GM12872 (cell line): Measurements from ENCODE around the gene PXMP2.

Experiments used
- TF ChIP-seq, protein P1 (sequence below): IDR thresholded peaks from 3 replicates; pipeline ENCODE4 v1.5.1; 2011; ENCODE audit warnings: low read depth, mild to moderate bottlenecking, low read length, moderate library complexity; ENCODE audit not compliant: insufficient read depth

Gene PXMP2

DNA sequence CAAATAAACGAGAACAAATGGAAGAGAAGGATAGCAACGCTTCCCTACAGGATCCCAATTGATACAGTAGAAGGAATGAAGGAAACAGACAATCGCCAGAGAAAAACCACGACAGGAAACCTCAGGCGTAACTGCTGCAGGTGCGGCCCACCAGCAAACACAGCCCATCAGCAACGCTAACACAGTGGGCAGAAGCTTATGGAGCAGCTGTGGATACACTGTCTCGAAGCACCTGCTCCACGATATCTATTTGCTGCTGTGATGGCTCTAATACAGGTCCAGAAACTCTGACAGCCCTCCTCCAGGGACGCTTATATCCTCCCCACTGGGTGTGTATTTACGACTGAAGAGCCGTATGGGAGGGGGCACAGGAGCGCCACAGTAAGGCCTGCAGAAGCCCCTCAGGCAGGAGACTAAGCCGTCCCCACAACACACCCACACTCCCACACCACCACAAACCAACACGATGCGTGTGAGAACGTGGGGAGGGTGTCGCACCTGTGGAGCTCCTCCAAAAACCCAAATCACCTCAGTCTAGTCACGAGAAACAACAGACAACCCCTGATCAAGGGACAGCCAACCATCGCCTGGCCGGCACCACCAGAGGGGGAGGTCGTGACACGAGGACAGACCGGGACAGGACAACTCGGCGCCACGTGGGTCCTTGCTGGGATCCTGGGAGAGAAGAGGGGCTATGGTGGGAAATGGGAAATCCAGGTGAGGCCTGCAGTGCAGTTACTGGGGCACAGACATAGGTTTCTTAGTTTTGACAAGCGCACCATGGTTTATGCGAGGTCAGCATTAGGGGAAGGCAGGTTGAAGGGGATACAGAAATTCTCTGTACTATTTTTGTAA lies 24.3 kb upstream of the PXMP2 start:
- TF ChIP-seq, protein P1, sequence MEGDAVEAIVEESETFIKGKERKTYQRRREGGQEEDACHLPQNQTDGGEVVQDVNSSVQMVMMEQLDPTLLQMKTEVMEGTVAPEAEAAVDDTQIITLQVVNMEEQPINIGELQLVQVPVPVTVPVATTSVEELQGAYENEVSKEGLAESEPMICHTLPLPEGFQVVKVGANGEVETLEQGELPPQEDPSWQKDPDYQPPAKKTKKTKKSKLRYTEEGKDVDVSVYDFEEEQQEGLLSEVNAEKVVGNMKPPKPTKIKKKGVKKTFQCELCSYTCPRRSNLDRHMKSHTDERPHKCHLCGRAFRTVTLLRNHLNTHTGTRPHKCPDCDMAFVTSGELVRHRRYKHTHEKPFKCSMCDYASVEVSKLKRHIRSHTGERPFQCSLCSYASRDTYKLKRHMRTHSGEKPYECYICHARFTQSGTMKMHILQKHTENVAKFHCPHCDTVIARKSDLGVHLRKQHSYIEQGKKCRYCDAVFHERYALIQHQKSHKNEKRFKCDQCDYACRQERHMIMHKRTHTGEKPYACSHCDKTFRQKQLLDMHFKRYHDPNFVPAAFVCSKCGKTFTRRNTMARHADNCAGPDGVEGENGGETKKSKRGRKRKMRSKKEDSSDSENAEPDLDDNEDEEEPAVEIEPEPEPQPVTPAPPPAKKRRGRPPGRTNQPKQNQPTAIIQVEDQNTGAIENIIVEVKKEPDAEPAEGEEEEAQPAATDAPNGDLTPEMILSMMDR: no peak

DNA sequence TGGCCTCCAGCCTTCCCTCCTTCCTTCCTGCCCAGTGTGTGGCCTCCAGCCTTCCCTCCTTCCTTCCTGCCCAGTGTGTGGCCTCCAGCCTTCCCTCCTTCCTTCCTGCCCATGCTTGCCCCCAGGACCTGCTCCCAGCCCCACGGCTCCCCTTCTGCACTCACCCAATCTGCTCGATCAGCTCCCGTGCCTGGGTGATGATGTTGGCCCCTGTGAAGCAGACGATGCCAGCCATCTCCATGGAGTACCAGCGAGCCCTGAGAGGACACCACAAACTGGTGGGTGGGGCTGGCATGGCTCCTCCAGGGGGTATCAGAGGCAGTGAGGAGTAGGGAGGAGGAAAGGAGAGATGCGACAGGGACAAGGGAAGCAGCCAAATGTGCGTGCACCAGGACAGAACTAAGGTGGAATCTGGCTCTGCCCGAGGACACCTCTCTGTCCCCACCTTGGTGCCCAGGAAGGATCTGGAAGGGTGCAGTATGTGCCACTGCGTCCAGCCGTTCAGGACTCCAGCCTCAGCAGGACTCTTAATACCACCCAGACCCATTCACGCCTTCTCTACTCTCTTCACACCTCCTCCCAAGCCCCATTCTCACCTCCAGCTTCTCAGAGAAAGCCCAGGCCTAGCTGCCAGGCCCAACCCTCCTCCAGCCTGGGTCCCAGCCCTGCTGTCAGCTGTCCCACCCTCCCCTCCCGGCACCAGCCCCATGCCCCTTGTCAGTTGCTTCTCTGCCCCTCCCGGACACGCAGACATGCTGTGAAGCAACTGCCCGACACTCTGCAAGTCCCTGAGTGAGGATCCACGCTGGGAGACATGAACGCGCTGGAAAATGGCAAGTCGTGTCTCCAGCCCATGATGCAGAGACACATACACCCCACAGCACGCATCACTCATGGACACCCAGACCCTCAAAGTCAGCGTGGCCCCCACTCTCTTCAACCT lies 22.9 kb upstream of the PXMP2 start:
- TF ChIP-seq, protein P1: no peak

DNA sequence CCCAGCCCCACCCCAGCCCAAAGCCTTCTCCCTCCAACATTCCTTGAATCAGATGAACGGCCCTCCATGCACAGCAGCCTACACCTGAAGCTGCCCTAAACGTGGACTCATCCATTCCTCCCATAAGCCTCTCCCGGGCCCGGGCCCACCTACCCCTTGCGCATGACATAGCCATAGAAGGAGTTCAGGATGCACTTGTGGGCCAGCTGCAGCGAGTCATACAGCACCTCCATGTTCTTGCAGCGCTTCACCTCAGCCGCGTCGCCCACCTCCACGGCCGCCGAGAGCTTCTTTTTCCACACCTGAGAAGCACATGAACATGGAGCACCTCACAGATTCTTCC lies 22.3 kb upstream of the PXMP2 start:
- TF ChIP-seq, protein P1: no peak

DNA sequence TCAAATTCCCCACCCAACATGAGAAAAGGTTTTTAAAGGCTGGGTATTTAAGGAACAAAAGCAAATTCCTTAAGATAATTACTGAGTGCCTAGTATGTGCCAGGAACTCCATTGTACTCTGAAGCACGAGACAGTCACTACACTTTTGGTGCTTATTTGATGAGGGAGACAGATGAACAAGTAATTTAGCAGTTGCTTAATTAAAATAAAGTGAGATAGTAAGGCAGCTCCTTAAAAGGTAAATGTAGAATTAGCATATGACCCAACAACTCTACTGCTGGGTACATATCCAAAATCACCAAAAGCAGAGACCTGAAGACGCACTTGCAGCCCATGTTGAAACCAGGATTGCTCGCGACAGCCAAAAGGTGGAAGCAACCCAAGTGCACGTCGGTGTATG lies 21.6 kb upstream of the PXMP2 start:
- TF ChIP-seq, protein P1: no peak

DNA sequence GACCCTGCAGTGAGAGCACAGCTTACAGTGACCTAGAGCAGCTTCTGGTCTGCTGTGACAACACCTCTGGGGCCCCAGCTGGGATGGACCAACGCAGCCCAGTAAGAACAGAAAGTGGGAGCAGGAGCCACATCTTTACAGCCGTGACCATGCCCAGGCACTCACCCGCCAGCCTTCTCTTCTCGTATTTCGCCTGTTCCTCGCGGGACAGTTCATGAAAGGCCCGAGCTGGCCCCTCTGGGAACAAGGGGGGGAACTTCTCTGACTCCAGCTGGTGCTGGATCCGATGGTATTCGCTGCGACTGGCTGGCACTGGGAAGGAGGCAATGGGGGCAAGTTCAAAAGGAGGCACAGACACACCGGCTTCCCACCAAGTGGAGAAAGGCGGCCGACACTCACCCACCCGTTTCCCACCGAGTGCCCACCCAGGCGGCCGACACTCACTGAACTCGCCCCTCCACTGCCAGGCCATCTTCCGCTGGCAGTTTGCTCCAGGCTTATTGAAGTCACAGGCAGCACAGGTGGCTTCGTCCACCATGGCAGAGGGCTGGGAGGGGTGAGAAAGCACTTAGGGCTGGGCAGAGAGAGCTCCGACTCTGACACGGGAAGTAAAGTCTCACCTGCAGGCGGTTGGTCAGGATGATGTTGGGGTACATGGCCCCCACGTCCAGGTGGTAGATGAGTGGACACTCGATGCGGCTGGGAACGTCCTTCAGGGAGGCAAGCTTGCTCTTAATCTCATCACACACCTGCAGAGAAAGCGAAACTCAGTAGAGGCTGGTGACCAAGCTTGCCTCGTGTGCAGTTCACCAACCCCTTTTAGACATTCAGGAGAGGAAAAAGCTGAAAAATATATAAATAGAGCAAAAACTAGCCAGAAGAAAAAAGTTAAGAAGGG lies 18.9 kb upstream of the PXMP2 start:
- TF ChIP-seq, protein P1: no peak

DNA sequence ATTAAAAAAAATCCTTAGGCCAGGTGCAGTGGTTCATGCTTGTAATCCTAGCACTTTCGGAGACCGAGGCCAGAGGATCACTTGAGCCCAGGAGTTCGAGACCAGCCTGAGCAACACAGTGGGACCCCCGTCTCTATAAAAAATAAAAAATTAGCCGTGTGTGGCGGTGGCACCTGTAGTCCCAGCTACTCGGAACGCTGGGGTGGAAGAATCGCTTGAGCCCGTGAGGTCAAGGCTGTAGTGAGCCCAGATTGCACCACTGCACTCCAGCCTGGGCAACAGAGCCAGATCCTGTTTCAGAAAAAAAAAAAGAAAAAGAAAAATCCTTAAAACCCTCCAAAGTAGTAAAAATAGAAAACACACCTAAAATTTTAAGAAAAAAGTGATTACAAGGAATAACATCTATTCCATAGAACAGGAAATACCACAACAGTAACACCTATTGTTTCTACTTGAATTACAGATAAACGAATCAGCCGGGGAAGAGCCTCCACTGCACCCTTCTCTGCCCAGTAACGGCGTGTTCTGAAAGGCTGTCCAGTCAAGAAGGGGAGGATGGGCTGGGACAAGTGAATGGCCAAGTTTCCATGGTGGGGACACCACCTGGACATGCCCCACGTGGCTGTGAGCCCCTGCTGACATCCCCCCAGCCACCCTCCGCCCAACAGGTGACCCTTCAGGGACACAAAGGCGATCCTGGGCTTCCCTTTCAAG lies 18.1 kb upstream of the PXMP2 start:
- TF ChIP-seq, protein P1: no peak
